Activated CD8-positive, alpha-beta memory T cell treated with anti-CD3 and anti-CD28 coated beads for 4 hours (primary cell): ENCODE measurements around the gene RNU1-2.
"Not testable (repeated sequence)": the region's sequence is repeated elsewhere in the genome, so short reads cannot be mapped to it uniquely, and the experiment has no call there.

ENCODE experiments used
- DNase-seq, 2 donors: peaks; one replicate each; pipeline ENCODE4 v3.0.0-alpha.2; 2020; ENCODE audit warnings: low read depth in 2 of 2

Gene RNU1-2

DNA sequence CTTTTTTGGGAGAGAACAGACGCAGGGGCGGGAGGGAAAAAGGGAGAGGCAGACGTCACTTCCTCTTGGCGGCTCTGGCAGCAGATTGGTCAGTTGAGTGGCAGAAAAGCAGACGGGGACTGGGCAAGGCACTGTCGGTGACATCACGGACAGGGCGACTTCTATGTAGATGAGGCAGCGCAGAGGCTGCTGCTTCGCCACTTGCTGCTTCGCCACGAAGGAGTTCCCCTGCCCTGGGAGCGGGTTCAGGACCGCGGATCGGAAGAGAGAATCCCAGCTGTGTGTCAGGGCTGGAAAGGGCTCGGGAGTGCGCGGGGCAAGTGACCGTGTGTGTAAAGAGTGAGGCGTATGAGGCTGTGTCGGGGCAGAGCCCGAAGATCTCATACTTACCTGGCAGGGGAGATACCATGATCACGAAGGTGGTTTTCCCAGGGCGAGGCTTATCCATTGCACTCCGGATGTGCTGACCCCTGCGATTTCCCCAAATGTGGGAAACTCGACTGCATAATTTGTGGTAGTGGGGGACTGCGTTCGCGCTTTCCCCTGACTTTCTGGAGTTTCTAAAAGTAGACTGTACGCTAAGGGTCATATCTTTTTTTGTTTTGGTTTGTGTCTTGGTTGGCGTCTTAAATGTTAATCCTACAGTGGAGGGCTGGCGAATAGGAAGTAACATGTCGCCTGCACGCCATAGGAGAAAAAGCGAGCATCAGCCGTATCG is at the start of gene RNU1-2:
Gene RNU1-2 (plus strand): TSS at position 383 of the 718 bp plus-strand sequence.
- peak; percentile 63 to 74 for DNase-seq

DNA sequence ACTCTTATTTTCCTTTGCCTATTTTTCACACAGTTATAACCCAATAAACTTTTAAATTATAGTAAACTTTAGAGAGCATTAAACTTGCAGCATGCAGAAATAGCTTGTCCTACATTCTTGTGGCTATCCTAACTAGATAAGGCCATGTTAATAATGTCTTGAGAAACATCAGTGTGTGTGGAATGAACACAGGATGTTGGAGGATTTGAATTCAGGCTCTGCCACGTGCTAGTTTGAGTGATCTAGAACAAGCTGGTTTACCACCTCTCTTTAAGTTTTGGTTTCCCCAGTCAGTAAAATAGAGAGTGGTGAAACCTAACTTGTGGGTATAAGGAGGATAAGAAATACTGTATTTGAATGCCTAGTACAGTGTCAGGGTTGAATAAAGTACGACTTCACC is 39.6 kb upstream of the RNU1-2 start:
- not testable (repeated sequence) for DNase-seq

DNA sequence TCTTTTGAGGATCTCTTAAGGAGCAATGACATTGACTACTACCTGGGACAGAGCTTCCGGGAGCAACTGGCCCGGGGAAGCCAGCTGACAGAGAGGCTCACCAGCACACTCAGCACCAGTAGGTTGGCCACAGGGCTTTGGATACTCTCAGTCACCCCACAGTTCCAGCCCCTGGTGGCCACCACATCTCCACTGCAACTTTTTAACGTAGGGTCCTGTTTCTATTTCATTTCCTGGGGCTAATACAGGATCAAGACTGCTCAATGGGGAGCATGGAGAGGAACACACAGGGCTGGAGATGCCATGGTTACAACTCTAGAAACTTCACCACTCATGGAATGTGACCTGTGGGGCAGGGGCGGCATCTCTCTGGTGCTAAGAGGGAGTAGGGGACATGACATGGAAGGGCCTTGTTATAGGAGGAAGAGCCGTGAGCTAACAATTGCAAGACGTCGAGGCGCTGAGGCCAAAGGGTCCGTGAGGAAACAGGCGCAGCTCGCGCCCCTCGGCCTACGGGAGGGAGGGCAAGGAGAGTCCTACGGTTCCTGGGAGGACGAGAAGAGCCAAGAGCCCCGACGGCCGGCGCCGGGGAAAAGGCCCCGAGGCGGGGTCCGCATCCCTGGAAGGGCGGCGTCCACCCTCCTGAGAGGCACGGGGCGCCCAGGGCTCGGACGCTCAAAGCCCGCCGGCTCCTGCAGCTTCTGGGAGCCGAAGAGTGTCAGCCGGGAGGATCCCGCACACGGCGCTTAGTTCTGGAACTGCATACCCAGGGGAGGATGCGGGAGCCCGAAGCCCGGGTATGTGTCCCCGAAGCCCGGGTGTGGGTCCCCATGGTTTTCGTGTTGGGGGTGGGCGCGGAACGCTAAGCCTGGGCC is 36.4 kb upstream of the RNU1-2 start:
- DNase-seq = not testable (repeated sequence)

DNA sequence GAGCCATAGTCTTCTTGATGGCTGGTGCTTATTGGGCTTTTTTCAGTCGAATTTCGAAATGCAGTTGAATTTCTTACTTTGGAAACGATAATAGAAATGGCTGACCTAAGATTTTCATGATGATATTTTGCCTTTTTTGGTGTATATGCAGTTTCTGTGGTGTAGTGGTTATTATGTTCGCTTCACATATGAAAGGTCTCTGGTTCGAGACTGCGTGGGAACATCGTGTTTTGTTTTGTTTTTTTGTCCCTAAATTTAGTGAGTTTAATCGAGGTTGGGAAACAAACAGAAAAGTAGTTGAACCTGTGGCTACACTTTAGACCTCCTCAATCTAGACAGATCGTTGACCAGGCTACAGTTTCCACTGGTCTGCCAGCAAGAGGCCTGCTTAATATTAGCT is 35.7 kb upstream of the RNU1-2 start:
- DNase-seq = not testable (repeated sequence)

DNA sequence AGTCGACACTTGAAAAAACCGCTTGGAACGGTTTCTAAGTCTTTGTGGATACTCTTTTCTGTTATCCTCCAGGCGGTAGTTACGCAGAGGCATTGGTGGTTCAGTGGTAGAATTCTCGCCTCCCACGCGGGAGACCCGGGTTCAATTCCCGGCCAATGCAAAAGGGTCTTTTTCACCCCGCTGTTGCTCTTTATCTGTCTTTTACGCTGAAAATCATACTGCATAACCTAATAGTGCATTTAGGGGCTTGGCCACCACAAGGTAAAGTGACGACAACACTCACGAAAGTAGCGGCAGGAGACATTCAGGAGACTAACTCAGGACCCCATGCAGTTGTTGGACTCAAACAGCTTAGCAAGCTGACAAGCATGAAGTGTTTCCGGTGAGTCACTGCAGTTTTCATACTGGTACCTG is 33.9 kb upstream of the RNU1-2 start:
- DNase-seq = not testable (repeated sequence)

DNA sequence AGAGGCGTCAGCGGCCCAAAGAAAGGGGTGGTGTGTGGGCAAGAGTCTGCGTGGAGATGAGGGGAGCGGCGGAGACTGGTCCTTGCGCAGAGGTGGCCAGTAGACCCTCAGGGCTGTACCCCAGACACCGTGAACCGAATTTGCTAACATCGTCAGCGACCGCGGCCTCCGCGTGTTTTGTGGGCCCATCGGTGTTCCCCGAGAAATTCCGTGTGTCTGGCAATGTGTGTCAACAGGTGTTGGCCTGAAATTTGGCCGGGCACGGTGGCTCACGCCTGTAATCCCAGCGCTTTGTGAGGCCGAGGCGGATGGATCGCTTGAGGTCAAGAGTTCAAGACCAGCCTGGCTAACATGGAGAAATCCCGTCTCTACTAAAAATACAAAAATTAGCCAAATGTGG is 33.4 kb upstream of the RNU1-2 start:
- not testable (repeated sequence) for DNase-seq

DNA sequence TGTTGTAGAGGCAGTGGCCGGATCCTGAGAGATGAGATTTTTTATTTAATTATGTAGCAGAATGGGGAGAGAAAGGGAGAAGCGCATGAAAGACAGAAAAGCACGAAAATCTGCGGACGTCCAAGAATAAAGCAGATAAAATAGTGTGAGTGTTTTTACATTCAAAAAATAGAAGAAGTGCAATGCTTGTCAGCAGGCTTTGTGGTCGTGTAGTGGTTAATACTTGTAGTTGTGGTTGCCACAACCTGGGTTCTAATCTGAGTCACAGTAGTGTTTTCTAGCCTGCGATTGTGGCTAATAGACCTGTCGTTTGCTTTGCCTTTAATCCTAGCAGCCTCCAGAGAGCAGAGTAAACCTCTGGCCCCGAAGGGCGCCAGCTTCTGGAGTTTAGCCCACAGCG is 32.8 kb upstream of the RNU1-2 start:
- not testable (repeated sequence) for DNase-seq

DNA sequence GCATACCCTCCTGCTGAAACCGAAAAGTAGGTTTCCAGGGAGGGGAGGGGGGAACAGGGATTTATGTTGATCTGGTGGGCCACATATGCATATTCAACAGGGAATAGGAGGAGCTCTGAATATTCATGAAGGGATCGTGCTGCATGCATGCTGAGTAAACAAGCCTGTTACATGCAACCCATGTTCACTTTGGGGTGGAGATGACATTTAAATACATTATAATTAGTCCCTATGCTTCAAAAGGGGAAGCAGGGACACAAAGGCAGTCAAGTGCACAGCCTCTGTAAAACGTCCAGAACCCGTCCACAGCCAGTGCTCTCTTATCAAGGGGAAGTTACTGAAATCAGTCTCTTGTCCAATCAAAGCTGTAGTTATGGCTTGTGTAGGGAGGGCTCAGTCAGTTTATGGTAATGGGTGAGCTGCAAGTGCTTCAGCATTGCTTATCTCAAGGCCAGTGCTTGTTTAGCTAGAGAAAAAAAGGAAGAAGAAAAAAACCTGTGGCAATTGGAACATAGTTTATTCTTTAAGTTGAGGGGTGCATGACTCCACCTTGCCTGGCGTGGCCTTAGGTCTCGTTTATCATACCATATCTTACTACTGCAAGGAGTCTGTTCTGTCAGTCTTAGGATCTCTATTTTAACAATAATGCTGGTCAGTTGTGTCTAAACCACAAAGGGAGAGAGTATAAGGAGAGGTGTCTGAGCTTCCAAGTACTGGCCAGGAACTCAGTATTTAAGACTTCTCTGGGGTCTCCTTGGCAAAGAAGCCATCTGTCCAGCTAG is 28.7 kb upstream of the RNU1-2 start:
- not testable (repeated sequence) for DNase-seq

DNA sequence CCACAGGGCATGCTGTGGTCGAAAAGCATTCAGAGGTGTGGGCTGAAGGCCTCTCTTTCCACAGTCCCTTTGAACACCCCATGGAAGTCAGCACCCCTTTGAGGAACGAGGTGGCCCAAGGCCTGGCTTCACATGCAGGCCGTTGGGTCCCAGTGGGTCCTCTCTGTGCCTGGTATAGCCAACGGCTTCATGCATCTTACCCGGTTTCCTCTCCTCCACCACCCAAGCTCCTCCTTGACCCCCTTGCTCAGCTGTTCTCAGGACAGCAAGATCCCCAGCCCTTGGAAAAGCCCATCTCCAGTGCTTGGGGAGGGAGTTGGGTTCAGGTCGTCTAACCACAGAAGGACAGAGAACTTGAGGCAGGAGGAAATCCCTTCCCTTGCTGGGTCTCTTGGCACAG is 27.0 kb upstream of the RNU1-2 start:
- not testable (repeated sequence) for DNase-seq

DNA sequence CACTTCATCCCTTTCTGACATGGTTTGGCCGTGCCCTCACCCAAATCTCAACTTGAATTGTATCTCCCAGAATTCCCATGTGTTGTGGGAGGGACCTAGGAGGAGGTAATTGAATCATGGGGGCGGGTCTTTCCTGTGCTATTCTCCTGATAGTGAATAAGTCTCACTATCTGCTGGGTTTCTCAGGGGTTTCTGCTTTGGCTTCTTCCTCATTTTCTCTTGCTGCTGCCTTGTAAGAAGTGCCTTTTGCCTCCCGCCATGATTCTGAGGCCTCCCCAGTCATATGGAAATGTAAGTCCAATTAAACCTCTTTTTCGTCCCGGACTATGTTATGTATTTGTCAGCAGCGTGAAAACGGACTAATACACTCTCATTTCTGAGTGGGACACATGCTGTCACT is 25.8 kb upstream of the RNU1-2 start:
- DNase-seq = not testable (repeated sequence)

DNA sequence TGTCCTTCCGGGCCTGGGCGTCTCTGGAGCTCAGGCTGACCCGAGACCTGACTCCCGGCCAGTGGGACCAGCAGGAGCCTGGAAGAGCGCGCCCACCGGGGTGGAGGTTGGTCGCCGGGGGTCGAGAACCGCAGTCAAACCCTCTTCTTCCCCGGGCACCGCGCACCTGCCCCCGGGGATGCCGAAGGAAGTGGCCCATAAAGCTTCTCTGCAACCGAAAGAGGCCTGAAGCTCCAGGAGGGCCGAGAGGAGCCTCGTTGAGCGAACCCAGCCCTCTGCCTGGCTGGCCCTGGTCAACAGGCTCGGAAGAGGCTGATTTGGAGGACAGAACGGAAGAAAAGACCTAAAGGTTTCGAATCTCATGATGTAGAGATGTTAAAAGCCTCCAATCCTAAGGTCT is 24.6 kb upstream of the RNU1-2 start:
- not testable (repeated sequence) for DNase-seq

DNA sequence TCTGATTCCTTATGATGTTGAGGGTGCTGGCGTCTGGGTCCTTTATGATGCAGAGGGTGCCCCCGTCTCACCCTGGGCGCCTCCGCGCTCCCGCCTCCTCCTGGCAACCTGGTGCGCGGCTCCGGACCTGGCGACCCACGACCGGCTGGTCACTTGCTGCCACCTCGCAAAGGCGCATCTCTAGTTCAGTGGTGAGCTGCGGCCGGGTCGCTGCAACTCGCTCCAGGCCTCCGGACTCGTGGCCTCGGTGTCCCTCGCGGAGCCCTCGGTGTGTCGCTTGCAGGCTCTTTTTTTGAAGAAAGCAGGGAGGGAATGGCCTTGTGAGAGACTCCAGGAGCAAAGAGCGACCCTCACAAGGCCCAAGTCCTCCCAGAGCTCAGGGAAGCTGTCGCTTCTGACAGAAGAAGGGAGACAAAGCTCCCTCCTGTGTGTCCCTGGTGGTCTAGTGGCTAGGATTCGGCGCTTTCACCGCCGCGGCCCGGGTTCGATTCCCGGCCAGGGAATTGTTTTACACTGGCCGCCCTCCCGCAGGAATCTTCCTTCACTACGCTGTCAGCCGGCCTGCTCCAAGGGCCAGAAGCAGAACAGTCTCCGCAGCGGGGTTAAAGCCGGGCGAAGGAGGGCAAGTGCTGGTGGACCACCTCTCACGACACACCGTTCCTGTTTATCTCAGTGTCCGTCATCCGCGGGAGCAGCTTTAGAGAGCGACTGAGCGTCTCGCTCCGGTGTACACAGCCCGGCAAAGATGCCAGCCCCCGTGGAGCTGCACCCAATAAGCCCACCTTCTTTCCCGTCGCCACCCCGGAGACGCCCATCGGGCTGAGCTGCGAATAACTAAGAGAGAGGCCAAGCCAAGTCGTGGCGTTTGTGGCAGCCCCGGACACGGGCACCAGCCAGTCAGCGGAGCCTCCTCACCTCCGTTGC is 23.4 kb upstream of the RNU1-2 start:
- DNase-seq = not testable (repeated sequence)

DNA sequence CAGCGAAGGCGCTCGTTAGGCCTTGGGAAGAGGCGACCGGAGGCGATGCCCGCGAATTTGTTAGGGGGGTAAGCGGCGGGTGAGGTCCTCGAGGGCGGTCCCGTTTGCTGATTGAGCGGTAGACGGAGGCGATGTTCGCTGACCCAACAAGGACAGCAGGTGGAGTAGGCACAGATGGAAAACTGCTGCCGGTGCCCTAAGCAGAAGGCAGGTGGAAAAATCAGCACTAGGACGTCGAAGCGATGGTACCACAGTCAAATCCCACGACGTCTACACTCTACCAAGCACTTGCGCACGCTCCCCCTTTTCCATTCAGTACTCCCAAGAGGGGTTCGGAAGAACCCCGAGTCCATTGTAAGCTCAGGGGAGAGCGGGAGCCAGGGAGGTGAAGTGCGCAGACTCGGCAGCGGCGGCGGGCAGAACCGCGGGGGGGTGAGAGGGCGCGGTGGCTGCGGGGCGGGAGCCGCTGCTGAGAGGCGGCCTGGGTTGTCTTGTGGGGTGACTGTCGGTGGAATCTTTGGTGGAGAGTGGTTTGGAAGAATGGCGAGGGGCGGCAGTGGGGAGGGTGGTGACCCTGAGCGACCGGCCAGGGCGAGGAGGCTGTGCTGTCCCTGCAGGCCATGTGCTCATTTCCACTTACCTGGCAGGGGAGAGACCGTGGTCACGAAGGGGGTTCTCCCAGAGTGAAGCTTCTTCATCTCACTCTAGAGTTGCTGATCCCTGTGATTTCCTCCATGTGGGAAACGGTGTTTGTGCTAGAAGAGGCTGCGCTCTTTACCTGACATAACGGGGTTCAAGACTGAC is 22.5 kb upstream of the RNU1-2 start:
- DNase-seq = peak; percentile 31 to 35

DNA sequence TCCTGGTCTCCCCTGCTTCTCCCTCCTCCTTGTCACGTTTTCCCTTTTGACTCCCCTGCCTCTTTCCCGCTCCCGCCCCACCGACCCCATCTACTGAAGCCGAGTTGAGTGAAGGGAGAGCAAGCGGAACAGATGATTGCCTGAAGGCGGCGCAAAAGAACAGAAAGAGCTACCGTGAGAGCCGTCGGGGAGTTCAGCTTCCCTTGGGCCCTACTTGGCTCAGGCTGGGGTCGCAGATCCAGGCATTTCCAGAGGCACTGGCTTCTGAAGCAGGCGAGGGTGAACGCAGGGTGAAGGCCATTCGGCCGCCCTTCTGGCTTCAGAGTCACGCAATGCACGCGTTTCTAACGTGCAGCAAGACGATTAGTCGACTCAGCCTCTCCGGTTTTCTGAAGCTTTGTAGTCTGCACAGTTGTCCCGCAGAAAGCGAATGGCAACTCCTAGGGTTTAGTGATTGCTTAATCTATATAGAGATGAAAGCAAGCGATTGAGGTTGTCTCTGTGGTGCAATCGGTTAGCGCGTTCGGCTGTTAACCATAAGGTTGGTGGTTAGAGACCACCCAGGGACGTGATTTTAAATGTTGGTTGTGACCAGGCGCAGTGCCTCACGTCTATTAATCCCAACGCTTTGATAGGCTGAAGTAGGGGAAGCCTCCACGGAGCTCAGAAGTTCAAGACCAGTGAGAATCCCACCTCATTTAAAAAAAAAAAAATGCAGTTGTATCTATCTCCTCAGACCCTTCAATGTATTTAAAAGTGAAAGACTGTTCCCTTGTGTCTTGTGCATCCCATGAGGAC is 20.6 kb upstream of the RNU1-2 start:
- not testable (repeated sequence) for DNase-seq

DNA sequence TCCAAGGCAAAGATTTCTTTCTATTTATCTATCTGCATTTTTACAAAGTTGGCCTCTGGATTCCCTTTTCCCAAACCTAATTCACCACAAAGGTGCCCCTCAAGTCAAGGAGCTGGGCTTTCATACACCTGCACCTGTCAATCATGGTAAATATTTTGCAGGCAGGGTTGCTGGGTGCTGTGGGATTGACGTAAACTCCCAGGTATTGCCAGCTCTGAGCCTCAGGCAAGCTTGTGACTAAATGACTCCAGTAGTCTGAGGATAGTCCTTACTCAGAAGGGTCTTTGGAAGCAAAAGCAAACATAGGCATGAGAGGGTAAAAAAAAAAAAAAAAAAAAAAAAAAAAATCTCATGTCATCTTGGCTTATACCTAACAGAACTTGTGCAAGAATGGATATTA is 14.0 kb upstream of the RNU1-2 start:
- not testable (repeated sequence) for DNase-seq

DNA sequence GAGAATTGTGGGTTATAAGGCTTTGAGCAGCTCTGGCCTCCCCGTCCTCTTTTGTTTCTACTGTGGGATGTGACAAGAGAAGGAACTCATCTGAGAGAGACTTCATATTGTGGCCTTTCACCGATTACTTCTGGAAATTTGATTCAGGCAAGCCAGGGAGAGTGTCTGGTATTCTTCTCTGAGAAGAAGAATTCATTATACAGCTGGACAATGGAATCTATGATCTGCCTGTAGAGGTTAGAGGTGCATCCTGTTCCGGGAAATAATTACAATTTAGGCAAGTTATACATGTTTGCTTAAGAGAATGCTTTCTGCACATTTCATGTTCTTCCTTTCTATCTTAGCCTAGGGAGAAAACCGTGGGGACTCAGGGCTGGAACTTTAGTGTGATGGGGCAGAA is 12.8 kb upstream of the RNU1-2 start:
- no peak for DNase-seq

DNA sequence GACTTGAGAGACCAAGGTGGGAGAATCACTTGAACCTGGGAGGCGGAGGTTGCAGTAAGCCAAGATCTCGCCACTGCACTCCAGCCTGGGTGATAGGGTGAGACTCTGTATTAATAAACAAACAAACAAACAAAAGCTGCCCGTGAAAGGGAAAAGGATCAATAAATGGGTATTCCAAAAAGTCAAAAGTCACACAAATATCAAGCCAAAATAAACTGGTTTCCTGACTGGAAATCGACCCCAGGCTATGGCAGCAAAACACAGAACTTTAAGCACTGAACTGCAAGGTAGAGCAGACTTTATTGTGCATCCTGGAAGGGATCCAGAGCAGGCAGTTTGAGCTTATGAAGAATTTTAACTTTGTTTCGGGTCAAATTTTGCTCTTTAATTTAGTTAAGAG is 11.3 kb upstream of the RNU1-2 start:
- DNase-seq = not testable (repeated sequence)

DNA sequence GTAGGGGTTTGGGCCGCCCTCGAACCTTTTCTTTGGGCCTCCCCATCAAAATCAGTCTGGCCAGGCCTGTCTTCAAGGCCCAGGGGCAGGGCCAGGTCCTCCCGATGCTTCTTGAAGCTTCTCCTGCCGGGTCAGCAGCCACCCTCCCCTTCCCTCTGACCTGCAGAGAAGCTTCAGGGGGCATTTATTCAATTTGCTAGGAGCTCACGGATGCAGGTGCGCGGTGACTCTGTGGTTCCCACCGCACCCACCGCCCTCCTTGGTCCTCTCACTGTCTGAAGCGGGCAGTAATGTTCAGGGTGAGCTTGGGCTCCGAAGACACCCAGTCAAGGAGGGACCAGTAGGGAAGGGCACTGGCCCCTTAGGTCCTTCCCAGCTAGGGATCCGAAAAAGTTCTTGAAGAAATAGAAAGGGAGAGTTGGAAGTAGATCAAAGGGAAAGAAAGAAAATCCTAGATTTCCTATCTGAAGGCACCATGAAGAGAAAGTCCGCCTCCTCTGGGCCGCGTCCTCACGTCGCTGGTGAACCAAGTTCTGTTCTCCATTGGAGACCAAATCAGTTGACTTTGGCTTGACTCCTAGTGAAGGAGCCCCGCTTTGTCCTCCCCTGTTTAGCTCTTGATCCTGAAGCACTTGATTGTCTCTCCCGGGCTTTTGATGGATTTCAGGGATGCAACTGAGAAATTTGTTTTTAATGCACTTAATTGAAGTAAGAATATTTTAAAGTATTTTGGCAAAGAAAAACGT is 8.7 kb upstream of the RNU1-2 start:
- DNase-seq = no peak
